Activated naive CD8-positive, alpha-beta T cell treated with anti-CD3 and anti-CD28 coated beads, Interleukin-2, amount 50 U/mL, for 24 hours (primary cell): ENCODE measurements around the gene UBN1.
"Not testable (repeated sequence)": the region's sequence is repeated elsewhere in the genome, so short reads cannot be mapped to it uniquely, and the experiment has no call there.

ENCODE experiments used
- ATAC-seq: fragments of 150-1000 bp; cut with Tn5 transposase; one replicate; pipeline ENCODE4 v1.10.0; 2021
- DNase-seq: peaks from one replicate; pipeline ENCODE4 v3.0.0; 2021
- H3K27ac Mint-ChIP-seq: one replicate; pipeline ENCODE4 v1.8.0; 2021; ENCODE audit warnings: mild to moderate bottlenecking, mixed read lengths
- H3K27me3 Mint-ChIP-seq: one replicate; pipeline ENCODE4 v1.8.0; 2021; ENCODE audit warnings: mixed read lengths
- H3K36me3 Mint-ChIP-seq: one replicate; pipeline ENCODE4 v1.8.0; 2021; ENCODE audit warnings: low read depth, mixed read lengths
- H3K4me1 Mint-ChIP-seq: one replicate; pipeline ENCODE4 v1.8.0; 2021; ENCODE audit warnings: mixed read lengths
- H3K4me3 Mint-ChIP-seq: one replicate; pipeline ENCODE4 v1.8.0; 2021; ENCODE audit warnings: mild to moderate bottlenecking, moderate library complexity, mixed read lengths
- H3K9me3 Mint-ChIP-seq: one replicate; pipeline ENCODE4 v1.8.0; 2021; ENCODE audit warnings: mixed read lengths

UBN1 gene

DNA sequence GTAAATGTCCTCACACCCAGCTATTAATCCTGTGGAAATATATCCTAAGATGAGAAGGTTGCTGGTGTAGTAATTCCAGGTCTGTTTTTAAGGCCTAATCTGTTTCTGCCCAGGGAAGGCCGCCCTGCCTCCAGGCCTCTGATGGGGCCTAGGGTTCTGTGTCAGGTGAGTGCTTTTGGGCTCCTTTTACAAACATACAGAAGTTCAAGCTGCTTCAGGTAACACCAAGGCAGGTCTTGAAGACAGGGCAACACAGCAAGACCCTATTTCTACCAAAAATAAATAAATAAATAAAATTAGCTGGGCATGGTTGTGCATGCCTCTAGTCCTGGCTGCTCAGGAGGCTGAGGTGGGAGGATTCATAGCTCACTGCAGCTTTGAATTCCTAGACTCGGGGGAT is 80.4 kb downstream of the UBN1 start:
- Mint-ChIP-seq H3K36me3 (peaks cover 3% of the 10 kb centered on the region), H3K27me3 (peaks cover 7% of the 10 kb centered on the region)

DNA sequence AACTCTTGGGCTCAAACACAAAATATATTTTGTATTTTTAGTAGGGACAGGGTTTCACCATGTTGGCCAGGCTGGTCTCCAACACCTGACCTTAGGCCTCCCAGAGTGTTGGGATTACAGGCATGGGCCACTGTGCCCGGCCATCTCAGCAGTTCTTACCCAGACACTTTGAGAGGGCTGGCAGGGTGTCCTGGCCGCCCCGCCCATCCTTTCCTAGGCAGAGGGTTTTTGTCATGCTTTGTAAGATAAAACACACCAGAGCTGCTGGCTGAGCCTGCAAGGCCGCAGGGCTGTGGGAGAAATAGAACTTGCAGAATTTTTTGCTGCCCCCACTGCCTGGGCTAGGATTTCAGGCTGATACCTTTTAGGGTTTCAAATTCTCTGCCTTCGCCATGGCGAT is 80.9 kb downstream of the UBN1 start:
- peaks cover 17% of the 10 kb centered on the region for H3K9me3 Mint-ChIP-seq
- H3K4me3 Mint-ChIP-seq = no peak overlapping the region
- peaks cover 3% of the 10 kb centered on the region for H3K36me3 Mint-ChIP-seq
- no peaks in the 10 kb centered on the region for H3K4me1 Mint-ChIP-seq
- DNase-seq (no peak), ATAC-seq (no peak)
- peaks cover 6% of the 10 kb centered on the region for H3K27me3 Mint-ChIP-seq
- no peak overlapping the region for H3K27ac Mint-ChIP-seq

More for the DNA sequence above, 80.4 kb downstream of the UBN1 start:
- ATAC-seq = no peak
- H3K27ac Mint-ChIP-seq = no peak overlapping the region
- H3K9me3 Mint-ChIP-seq = peaks cover 17% of the 10 kb centered on the region
- no peak for DNase-seq
- no peak overlapping the region for H3K4me3 Mint-ChIP-seq
- no peaks in the 10 kb centered on the region for H3K4me1 Mint-ChIP-seq

DNA sequence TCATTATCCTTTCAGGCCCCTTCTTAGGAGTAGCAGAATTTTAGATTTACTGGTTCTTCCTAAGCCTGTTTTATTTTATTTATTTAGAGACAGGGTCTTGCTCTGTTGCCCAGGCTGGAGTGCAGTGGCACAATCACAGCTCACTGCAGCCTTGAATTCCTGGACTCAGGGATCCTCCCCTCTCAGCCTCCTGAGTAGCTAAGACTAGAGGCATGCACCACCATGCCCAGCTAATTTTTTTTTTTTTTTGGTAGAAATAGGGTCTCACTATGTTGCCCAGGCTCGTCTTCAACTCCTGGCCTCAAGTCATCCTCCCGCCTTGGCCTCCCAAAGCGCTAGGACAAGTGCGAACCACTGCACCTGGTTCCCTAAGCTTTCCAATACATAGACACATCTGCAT is 82.3 kb downstream of the UBN1 start:
- H3K4me1 Mint-ChIP-seq, ATAC-seq, H3K4me3 Mint-ChIP-seq, H3K27ac Mint-ChIP-seq, H3K36me3 Mint-ChIP-seq, DNase-seq: not testable (repeated sequence)
- peaks cover 17% of the 10 kb centered on the region for H3K9me3 Mint-ChIP-seq
- peaks cover 14% of the 10 kb centered on the region for H3K27me3 Mint-ChIP-seq

DNA sequence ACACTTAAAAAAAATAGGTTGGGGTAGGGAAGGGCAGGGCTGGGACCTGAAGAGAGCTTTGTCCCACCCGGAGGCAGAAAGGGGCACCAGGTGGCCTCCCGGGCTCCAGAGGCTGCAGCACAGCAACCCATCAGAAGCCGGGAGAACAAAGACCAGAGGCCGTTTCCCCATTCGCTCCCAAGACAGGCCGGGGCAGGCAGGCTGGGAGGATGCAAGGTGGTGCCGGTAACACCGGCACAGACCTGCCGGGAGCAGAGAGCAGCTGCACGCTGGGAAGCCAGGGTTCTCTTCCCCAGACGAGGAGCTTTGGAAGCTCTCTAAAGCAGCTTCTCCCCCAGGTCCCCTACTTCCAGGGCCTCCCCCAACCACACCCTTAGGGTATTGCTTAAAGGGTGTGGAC is 84.1 kb downstream of the UBN1 start:
- no peak overlapping the region for H3K4me3 Mint-ChIP-seq
- peaks cover 25% of the 10 kb centered on the region for H3K27me3 Mint-ChIP-seq
- peaks cover 3% of the 10 kb centered on the region for H3K36me3 Mint-ChIP-seq
- ATAC-seq (no peak), DNase-seq (no peak)
- peaks cover 9% of the 10 kb centered on the region for H3K9me3 Mint-ChIP-seq
- H3K27ac Mint-ChIP-seq = no peak overlapping the region
- peaks cover under 1% of the 10 kb centered on the region for H3K4me1 Mint-ChIP-seq
